ENCODE measurements around the gene IRGQ. TPM values are rescaled to one million over a fixed set of nuclear protein-coding genes. Genes with fewer than 3 reads are reported as not detected.

The IRGQ gene
- 10 to 100 TPM in 4 of 6 experiments, 1 to 10 TPM in 2; 9.1 to 18.6 (median 11.0) TPM for total RNA-seq
- long read RNA-seq, result 0 reads

DNA sequence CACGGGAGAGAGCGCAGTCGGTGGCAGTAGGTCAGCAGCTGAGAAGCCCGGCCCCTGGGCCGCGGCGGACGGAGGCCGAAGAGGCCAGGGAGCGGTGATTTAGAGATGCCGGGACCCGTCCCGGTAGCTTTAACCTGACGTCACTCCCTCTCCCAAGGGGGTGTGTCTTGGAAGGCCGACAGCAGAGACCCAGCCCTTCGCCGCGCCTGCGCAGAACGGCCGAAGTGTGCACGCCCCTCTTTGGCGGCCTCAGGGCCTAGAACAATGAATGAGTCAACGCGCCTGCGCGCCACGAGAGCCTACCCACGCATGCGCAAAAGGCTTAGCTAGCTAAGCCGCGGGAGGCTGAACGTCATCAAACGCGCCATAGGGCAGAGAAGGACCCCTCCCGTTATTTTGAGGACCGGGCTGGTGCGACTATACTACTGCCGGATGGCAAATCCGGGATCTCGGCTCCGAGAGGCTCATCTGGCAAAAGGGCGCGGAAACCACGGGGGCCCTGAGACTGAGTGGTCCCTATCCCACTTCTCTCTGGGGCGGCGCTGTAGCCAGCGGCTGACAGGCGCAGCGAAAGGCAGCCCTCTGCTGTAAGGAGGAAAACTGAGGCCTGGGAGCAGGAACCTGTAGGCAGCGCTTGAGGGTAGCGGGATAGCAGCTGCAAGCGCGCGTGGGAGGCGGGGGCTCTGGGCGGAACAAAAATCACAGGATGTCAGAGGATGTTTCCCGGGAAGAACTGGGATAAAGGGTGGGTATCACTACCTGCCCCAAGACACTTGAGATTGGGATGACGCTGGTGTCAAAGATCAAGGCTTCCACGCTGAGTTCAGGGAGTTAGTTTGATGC lies at the start of gene IRGQ, which contains the start of gene ZNF576:
TSS of gene IRGQ (minus strand) at position 136 of the 843 bp plus-strand sequence. CDS start 796 bp downstream, outside the sequence.
TSS of gene ZNF576 (plus strand) at position 597 of the 843 bp plus-strand sequence. CDS start 514 bp downstream, outside the sequence.
- Histone ChIP-seq H3K36me3 (peaks cover 0 to 26% (median 1%) of the 10 kb centered on the region in 4 donors), H3K9me3 (no peaks in the 10 kb centered on the region), H3K4me1 (peaks cover 0 to 31% (median 10%) of the 10 kb centered on the region in 4 donors), H3K27me3 (no peaks in the 10 kb centered on the region), H3K4me3 (peak within 1 kb of the TSS; percentile 58 to 85 (median 76)), H3K27ac (peak within 1 kb of the TSS; percentile 92 to 98 (median 96))
- peak; percentile 86 for TF ChIP-seq POLR2A (IDR thresholded peaks at IDR 0.05)
- no peak for TF ChIP-seq CTCF (IDR thresholded peaks at IDR 0.05)
- DNase-seq, result peak; percentile 100
- peak; percentile 91 to 94 (median 93) for ATAC-seq
- 0% methylated on average over 18 of the region's 60 CpGs for WGBS (ENCODE audit: insufficient coverage, low coverage, low lambda C conversion rate, missing lambda C conversion rate)
- intact Hi-C loops (cut with DNase I), result no loop called here

- Histone ChIP-seq H3K9me3 (no peaks in the 10 kb centered on the region), H3K36me3 (no peaks in the 10 kb centered on the region), H3K4me1 (no peaks in the 10 kb centered on the region), H3K27ac (no peak overlapping the region), H3K27me3 (no peaks in the 10 kb centered on the region), H3K4me3 (no peak overlapping the region)
- no peak for DNase-seq
- ATAC-seq, result no peak
- WGBS (ENCODE audit: insufficient coverage, low coverage, low lambda C conversion rate, missing lambda C conversion rate), result 76% methylated on average over 13 of the region's 13 CpGs
- intact Hi-C loops (cut with DNase I), result loop anchor here in 1 of 2 donors (10.0 kb wide), 1 partner anchor 199 kb away; no protein-coding TSS in a partner anchor
- TF ChIP-seq POLR2A (IDR thresholded peaks at IDR 0.05) (no peak), CTCF (IDR thresholded peaks at IDR 0.05) (no peak)
Observed at GRCh38 chr19:43644181-43644580, 48.2 kb upstream of the IRGQ start.

GRCh38 chr19:43643326-43643725 lies 47.4 kb upstream of the IRGQ start:
- 66% methylated on average over 3 of the region's 3 CpGs for WGBS (ENCODE audit: insufficient coverage, low coverage, low lambda C conversion rate, missing lambda C conversion rate)
- Histone ChIP-seq H3K27ac (no peak overlapping the region), H3K27me3 (no peaks in the 10 kb centered on the region), H3K9me3 (no peaks in the 10 kb centered on the region), H3K36me3 (no peaks in the 10 kb centered on the region), H3K4me3 (no peak overlapping the region), H3K4me1 (no peaks in the 10 kb centered on the region)
- no peak for TF ChIP-seq CTCF (IDR thresholded peaks at IDR 0.05)
- no peak for TF ChIP-seq POLR2A (IDR thresholded peaks at IDR 0.05)
- no peak for ATAC-seq
- intact Hi-C loops (cut with DNase I), result loop anchor here in 1 of 2 donors (10.0 kb wide), 1 partner anchor 199 kb away; no protein-coding TSS in a partner anchor
- no peak for DNase-seq

DNA sequence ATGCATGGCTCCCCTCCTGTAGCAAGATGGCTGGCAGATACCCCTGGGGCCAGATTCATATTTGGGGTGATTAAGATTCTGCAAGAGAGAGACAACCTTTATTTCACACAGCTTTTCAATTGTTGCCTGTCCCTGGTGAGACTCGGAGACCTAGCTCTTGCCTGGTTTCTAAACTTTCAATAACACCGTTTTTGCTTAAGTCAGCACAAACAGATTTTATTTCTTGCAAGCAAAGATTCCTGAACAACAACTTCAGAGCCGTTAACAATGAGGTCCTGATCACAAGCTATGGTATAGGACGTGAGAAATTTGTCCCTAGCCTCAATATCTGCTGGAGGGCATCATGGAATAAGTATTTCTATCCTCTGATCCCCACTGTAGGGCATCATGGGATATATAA lies 46.6 kb upstream of the IRGQ start:
- Histone ChIP-seq H3K9me3 (no peaks in the 10 kb centered on the region), H3K27ac (no peak overlapping the region), H3K27me3 (no peaks in the 10 kb centered on the region), H3K36me3 (no peaks in the 10 kb centered on the region), H3K4me1 (no peaks in the 10 kb centered on the region), H3K4me3 (no peak overlapping the region)
- TF ChIP-seq CTCF (IDR thresholded peaks at IDR 0.05) (no peak), POLR2A (IDR thresholded peaks at IDR 0.05) (no peak)
- intact Hi-C loops (cut with DNase I), result loop anchor here in 1 of 2 donors (10.0 kb wide), 1 partner anchor 198 kb away; no protein-coding TSS in a partner anchor
- ATAC-seq (no peak), DNase-seq (no peak)
- WGBS (ENCODE audit: insufficient coverage, low coverage, low lambda C conversion rate, missing lambda C conversion rate), result 65% methylated on average over 4 of the region's 4 CpGs
